ENCODE measurements around the gene PLK5.

DNA sequence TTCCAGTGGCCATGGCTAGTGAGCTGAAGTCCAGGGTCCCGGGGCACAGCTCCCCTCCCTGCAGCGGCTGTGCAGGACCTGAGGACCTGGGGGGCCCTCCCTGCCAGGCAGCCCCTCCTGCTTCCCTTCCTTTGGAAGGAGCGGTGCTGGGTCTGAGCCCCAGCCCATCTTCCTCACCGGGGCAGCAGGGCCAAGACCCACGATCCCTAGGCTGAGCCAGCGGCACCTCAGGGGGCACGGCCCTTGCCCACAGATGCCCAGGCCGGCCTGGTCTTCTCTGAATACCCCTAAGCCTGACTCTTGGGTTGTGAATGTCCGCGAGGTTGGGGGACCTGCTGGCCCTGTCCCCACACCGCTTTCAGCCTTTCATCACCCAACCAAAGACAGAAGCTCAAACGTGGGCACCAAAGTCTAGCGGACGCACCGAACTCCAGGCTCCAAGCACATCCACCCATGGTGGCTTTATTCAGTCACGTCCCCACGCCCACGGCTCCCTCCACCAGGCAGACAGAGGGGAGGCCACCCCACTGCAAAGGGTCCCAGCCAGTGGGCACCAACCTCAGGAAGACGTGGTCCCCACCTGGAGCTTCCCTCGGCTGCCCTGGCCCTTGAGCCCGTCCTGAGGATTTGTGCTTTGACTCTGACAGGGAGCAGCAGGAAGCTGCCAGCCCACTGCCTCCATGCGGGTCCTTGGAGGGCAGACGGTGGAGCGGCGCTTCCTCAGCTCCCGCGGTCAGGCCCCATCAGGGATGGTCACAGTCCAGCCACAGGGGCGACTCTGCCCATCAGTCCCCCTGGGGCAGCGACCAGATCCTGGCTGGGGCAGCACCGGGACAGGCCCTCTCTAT lies 52.6 kb downstream of the PLK5 start:
- TF ChIP-seq CTCF (IDR thresholded peaks at IDR 0.05; ENCODE audit: insufficient read depth, low read length) (no peak), POLR2AphosphoS5 (IDR thresholded peaks at IDR 0.05; ENCODE audit: low read depth) (no peak), GABPA (IDR thresholded peaks at IDR 0.05; ENCODE audit: low read depth) (no peak)

Data from HL-60 (cell line).